Uterus (tissue), 2 donors: ENCODE results near the gene KRT72.

Experiments
- CTCF ChIP-seq, 4 experiments: fragments of 200-600 bp in 2 of 4; fragments of 450-650 bp in 2 of 4; sonication (generic) in 2 of 4; IDR thresholded peaks; one replicate each; pipeline ENCODE4 v1.5.1; 2016 to 2019; ENCODE audit warnings: antibody characterized with exemption in 4 of 4, mild to moderate bottlenecking in 2 of 4, moderate library complexity in 1 of 4
- POLR2A ChIP-seq, 2 donors: fragments of 450-650 bp; IDR thresholded peaks; one replicate each; pipeline ENCODE4 v1.6.1; 2016; ENCODE audit warnings: antibody characterized with exemption in 2 of 2, mild to moderate bottlenecking in 1 of 2, moderate library complexity in 1 of 2

DNA sequence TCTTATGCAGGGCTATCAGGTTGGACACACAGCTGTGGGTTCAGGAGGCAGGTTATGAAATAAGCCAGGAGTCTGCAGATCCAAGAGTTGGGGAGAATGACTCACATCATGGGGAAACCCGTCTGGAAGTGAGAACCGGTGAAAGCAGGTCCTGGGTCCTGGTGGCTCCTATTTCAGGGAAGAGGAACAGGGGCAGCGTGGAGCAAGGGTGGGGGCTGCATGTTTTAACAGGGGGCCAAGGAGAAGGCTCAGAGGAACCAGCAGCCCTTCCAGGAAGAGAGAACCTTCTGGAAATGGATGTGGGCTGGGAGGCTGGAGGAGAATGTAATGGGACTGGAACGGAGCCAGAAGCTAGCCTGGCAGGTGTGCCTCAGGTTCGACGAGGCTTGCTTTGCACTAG, 19.8 kb downstream of the KRT72 start:
- TF ChIP-seq CTCF (IDR thresholded peaks at IDR 0.05): no peak
- TF ChIP-seq POLR2A (IDR thresholded peaks at IDR 0.05): no peak
